Epidermal melanocyte (primary cell): ENCODE measurements around the gene EFCC1.
"Not testable (repeated sequence)": the region's sequence is repeated elsewhere in the genome, so short reads cannot be mapped to it uniquely, and the experiment has no call there.

Experiments used
- DNase-seq: peaks from one replicate; pipeline ENCODE4 v3.0.0; 2011; ENCODE audit warnings: low spot score; ENCODE audit not compliant: insufficient read length

Gene EFCC1

DNA sequence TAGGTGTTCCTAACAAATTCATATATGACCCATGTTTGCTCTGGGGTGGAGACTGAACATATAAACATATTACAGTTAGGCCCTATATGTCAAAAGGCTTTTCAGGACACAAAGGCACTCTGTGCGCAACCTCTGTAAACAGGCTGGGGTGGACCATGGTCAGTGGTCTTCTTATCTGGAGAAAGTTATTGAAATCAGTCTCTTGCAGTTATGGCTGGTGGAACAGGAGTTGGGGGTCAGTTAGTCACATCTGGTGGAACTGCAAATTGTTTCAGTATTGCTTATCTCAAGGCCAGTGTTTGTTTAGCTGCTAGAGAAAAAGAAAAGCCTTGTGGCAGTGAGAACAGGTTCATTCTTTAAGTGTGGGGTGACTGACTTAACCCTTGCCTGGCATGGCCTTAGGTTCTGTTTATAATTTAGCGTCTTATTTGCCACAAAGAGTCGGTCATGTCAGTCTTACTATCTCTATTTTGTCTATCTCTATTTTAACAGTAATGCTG, 53.6 kb downstream of the EFCC1 start:
- no peak for DNase-seq

DNA sequence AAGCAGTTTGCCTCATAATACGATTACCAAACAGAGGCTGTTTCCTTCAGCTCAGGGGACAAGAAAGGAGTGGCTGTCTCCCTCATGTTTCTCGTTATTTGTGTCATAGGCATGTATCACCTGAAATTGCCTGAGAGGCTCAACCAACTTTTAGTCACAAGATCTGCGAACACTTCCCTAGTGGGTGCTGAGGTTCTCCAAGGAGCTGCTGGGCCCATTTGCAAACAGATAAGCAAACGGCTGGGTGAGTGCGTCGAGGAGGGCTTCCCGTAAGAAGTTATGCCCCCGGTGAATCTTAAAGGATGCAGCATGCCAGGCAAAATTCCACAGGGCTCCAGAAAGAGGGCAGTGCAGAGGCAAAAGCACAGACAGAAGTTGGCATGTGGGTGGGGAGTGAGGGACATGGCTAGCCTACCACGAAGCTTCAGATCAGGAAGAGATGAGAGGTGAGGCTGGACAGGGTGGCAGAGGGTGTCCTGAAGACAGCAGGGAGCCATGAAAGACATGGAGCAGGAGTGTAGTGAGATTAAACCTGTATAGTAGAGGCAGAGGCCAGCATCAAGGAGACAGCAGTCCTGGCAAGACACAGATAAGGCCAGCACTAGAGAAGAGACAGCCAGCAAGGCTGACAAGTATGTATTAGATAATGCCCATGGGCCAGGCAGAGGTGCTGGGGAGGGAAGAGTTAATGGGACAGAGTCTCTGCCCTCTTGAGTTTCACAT, 55.5 kb downstream of the EFCC1 start:
- DNase-seq = no peak

DNA sequence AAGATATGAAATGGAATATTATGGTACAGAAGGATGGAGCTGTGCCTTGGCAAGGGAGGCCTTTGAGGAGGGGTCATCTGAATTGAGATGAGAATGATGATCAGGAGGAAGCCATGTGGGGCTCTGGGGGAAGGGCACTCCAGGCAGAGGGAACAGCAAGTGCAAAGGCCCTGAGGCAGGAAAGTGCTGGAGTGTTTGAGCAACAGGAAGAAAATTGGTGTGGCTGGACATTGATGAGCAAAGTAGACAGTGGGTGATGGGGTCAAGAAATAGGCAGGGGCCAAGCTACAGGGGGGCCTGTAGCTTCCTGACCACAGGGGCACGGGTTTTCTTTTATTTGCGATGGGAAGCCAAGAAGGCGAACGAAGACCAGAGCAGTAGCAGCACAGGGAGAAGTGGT, 56.1 kb downstream of the EFCC1 start:
- no peak for DNase-seq

DNA sequence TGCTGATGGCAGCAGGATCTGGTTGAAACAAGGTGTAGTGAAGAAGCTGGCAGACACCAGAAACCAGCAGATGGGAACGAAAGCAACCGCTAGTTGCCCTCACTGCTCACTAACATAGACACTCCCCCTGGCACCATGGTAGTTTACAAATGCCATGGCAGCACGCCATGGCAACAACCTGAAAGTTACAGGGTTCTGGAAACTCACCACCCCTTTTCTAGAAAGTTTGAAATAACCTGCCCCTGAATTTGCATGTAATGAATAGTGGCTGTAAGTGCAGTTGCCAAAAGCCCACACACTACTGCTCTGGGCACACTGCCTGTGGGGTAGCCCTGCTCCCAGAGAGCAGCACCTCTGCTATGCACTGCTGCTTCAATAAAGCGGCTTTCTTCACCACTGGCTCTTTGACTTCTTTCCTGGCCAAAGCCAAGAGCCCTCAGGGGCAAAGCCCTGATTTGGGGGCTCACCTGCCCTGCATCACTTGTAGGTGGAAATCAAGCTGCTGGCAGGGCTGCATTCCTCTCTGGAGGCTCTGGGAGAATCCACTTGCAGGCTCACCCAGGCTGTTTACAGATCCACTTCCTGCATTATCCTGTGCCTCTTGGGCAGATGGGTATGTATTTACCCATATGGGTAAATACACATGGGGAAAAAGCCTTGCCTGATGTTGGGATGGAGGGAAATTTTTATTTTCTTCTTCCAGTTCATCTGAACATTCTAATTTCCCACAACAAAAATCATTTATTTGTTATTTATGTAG, 57.5 kb downstream of the EFCC1 start:
- no peak for DNase-seq

DNA sequence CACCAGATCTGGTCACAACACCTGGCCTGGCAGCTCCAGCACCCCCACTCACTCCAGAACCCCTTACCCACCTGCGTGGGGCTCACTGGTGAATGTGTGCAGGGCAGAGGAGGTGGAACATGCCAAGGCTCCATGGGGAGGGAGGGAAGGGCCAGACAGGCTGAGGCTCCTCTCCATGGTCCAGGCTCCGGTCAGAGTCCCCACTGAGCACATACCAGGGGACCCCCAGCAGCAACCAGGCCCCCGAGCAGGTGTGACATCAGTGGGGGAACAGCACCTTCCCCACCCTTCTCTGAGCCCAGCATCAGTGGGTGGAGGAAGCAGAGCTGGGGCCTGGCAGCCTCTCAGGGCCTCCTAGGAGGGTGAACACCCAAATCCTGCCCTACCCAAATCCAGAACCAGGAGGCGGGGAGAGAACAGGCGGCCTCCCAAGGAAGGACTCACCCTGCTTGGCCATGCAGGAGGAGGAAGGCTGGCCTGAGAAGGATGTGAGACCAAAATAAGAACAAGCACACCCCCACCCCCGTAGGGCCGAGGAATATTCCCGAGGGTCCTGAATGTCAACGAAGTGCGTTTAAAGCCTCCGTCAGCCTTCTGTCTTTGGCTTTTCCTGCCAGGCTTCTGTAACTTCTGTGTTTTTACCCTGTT, 58.3 kb downstream of the EFCC1 start:
- no peak for DNase-seq

DNA sequence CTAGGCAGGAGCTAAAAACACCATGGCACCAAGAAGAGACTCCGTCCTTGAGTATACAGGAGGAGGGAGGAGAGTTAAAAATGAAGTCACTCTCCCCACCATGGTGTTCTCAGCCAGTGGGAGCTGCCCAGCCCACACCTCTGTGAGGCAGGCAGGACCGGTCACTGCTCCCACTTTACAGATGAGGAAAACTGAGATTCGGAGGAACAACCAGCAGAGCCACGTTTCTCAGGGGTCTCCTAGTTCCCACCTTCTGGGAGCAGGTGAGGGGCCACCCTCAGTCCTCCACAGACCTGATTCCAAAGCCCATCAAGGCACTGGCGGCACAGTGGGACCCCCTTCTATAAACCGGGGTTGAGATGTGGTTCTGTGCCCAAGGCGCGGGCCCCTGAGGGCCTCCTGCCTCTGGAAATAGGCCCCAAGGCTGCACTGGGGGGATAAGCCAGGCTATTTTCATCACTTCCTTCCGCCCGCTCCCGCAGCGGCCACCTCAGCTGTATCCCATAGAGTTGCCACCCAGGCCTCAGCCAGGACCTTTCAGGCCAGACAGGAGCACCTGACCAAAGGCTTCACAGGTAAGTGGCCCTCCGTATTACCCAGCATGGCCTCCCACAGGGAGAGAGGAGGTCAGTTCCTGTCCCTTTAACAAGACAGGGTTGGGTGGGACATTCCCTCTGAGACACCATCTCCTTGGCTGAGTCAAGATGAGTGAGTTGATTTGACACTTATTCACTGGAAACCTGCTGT, 59.3 kb downstream of the EFCC1 start, which contains the start of gene GP9:
TSS of gene GP9 (plus strand) at position 504 of the 747 bp plus-strand sequence. CDS start 961 bp downstream, outside the sequence.
- no peak for DNase-seq

DNA sequence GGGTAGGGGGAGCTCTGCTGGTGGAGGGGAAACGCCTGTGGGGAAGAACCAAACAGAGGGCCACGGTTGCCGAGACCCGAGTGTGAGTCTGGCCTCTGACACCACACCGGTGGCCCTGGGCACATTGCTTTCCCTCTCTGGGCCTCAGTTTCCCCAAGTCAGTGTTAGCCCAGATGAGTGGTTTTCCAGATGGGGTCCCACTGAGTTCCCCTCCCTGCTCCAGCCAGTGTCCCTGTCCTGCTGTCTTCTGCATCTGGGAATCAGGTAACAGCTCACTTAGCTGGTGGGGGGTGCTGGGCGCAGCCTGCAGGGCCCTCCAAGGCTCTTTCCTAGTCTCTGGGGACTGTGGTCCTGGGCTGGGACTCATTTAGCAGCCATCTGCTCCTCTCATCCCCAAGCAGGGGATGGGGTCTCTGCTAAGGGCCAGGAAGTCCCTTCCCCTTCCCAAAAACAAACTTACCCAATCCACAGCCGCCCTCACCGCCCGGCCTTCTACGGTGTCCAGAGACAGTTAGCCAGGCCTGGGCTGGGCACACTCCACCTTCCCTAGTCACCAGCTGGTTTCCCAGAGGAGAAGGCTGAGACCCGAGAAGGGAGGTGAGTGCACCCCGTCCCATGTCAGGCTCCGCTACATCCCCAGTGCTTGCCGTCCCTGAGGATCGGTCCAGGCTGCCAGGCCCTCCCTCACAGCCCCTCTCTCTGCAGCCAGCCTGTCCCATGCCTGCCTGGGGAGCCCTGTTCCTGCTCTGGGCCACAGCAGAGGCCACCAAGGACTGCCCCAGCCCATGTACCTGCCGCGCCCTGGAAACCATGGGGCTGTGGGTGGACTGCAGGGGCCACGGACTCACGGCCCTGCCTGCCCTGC, 60.2 kb downstream of the EFCC1 start:
- DNase-seq = no peak

DNA sequence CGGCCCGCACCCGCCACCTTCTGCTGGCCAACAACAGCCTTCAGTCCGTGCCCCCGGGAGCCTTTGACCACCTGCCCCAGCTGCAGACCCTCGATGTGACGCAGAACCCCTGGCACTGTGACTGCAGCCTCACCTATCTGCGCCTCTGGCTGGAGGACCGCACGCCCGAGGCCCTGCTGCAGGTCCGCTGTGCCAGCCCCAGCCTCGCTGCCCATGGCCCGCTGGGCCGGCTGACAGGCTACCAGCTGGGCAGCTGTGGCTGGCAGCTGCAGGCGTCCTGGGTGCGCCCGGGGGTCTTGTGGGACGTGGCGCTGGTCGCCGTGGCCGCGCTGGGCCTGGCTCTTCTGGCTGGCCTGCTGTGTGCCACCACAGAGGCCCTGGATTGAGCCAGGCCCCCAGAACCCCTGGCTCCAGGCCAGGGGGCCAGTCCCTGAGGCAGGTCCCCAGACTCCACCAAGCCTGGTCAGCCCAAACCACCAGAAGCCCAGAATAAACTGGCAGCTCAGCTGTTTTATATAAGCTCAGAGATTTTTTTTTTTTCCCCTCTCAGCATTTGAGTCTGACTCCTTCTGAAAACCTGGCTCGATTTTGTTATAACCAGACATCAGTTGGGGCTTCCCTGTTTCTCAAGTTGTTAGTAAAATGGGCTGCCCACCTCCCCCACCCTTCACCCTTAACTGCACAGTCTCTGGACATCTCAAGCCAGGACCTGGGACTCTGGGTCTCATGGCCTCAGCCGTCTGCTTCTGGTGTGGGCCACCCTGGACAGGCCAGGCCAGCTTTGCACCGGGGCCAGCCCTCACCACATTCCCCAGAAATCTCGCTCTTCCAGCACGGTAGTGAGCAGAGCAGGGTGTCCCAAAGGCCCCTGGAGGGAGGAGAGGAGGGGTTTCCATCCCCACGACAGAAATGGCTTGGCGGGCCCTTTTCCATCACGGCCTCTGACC, 61.1 kb downstream of the EFCC1 start:
- DNase-seq = no peak

DNA sequence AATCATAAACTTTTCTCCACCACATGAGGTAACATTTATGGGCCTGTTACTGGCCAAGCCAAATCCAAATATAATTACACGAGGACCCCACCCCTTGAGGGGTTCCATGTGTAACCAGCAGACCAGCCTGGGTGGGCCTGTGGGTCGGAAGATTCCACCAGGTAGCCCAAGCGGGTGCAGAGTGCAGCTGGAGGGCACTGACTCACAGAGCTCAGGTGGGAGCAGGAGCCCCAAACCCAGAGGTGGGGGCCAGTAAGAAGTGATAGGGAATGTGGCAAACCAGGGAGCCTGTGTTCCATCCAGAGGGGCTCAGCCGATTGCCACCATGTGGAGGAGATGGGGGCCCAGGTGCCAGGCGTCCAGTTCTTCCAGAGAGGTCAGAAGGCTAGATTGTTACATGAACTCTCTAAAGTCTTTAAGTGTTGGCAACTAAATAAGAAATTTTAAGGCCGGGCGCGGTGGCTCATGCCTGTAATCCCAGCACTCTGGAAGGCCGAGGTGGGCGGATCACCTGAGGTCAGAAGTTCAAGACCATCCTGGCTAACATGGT, 62.1 kb downstream of the EFCC1 start:
- no peak for DNase-seq

DNA sequence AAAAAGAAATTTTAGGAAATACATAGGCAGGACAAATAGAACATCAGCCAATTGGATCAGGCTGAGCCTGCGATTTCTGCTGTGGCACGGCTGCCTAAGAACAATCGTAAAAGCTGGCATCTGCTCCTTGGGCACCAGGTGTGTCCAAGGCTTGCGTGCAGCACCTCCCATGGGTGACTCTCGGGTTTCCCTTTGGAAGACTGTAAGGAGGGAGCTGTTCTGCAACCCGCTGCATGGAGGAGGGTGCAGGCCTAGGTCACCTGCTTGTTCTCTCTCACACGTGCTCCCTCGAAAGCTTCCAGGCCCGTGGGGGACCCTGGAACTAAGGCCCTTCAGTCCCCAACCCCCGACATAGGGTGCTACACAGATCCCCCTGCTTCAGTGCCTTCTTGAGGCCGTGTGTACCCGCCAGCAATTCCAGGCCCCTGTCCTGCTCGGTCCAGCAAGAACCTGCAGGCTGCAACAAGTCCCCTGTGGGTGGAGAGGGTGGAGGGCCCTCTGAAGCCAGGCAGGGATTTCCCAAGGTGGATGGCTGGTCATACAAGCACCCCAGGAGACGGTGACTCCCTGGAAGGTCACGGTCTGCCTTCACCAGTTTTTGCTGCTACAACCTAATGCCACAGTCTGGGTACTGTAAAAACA, 62.9 kb downstream of the EFCC1 start:
- DNase-seq = no peak

DNA sequence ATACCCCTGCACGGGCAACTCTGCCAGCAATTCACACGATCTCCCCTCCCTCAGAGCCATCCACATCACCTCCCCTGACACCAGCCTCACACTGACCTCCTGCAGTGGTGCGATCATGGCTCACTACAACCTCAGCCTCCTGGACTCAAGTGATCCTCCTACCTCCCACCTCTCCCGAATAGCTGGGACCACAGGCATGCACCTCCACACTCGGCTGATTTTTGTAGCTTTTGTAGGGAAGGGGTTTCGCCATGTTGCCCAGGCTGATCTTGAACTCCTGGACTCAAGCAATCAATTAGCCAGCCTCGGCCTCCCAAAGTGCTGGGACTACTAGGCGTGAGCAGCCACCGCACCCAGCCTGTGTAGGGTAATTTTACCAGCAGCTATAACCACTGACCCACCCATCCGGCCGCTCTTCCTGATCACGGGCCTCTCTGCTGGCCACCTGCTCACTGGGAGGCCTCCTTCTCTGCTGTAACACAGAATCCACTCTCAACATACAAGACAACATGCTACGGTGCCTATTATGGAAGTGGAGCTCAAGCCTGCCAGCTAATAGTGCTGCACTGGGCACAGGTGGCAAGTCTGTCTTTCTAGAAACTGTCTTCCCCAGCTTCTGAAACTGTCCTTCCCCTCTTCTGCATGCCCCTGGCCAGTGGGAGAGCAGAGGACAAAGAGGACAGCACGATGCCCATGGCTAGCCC, 64.1 kb downstream of the EFCC1 start:
- DNase-seq = no peak

DNA sequence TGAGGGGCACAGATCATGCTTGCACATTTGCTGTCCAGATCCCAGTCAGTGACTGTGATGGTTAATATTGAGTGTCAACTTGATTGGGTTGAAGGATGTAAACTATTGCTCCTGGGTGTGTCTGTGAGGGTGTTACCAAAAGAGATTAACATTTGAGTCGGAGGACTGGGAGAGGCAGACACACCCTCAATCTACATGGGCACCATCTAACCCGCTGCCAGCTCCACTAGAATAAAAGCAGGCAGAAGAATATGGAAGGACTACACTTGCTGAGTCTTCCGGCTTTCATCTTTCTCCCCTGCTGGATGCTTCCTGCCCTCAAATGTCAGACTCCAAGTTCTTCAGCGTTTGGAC, 64.6 kb downstream of the EFCC1 start:
- DNase-seq = no peak

DNA sequence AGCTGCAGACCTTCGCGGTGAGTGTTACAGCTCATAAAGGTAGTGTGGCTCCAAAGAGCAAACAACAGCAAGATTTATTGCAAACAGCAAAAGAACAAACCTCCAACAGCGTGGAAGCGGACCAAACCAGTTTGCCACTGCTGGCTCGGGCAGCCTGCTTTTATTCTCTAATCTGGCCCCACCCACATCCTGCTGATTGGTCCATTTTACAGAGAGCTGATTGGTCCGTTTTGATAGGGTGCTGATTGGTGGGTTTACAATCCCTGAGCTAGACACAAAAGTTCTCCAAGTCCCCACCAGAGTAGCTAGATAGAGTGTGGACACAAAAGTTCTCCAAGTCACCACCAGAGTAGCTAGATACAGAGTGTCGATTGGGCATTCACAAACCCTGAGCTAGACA, 66.6 kb downstream of the EFCC1 start:
- DNase-seq = not testable (repeated sequence)

DNA sequence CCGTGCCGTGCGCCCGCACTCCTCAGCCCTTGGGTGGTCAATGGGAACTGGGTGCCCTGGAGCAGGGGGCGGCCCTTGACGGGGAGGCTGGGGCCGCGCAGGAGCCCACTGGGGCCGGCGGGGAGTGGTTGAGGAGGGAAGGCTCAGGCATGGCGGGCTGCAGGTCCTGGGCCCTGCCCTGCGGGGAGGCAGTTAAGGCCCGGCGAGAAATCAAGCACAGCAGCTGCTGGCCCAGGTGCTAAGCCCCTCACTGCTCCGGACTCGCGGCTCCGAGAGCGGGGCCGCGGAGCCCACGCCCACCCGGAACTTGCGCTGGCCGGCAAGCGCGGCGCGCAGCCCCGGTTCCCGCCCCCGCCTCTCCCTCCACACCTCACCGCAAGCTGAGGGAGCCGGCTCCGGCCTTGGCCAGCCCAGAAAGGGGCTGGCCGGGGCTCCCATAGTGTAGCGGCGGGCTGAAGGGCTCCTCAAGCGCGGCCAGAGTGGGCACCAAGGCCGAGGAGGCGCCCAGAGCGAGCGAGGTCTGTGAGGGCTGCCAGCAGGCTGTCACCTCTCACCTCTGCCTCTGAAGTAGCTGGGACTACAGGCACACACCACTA, 67.3 kb downstream of the EFCC1 start:
- DNase-seq = no peak

DNA sequence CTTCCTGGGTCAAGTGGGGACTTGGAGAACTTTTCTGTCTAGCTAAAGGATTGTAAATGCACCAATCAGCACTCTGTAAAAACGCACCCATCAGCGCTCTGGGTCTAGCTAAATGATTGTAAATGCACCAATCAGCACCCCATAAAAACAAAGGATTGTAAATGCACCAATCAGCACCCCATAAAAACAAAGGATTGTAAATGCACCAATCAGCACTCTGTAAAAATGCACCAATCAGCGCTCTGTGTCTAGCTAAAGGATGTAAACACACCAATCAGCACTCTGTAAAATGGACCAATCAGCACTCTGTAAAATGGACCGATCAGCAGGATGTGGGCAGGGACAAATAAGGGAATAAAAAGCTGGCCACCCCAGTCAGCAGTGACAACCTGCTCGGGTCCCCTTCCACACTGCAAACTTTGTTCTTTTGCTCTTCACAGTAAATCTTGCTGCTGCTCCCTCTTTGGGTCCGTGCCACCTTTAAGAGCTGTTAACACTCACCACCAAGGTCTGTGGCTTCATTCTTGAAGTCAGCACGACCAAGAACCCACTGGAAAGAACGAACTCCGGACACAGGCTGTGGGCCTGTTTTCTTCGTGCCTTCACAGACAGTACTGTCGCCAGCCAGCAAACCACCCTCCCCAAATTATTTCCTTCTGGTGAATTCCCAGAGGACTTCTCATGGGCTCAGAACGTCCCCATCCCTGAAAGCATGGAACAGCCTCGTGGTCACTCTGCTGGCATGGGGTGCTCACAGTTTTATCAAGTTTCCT, 68.4 kb downstream of the EFCC1 start:
- DNase-seq = not testable (repeated sequence)

DNA sequence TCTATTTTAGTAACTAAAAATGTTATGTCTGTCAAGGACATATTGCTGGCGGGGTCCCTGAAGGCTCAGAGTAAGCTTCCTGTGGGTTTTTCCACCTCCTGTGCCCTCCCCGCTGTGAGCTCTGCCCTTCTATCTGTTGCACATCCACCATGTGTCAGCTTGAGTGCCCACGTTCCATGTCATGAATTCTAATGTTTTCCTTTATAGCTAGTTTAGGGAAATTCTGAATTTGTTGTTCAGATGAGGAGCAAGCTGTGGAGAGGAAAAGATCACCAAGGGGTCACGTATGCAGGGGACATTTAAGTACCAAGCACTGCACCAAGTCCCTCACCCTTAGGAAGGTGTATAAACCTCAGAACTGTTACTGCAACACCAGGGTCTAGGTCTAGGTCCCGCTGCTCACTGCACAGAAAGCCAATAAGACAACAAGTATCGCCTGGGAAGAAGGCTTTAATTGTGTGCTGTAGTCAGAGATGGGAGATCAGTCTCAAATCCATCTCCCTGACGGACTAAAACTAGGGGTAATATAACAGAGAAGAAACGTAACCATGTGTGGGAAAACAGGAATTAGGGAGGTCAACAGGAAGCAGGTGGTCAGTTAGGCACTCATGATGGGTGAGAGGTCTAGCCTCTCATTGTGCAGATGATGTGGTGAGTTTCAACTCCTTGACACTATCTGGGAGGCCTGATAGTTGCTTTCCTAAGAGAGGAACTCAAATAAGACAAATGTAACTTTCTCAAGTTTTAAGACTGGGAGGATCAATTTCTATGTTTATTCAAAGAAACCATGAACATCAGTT, 69.2 kb downstream of the EFCC1 start:
- DNase-seq = no peak
